Testis (tissue), 3 donors: Measurements from ENCODE around the gene SLC27A3. TPM values are rescaled to one million over a fixed set of nuclear protein-coding genes. Genes with fewer than 3 reads are reported as not detected.

ENCODE experiments used
- DNase-seq: peaks from one replicate; pipeline ENCODE4 v3.0.0-alpha.2; 2019
- H3K27ac ChIP-seq, 2 donors: fragments of 200-600 bp; sonication (generic); one replicate each; pipeline ENCODE4 v1.5.1; 2019
- H3K27me3 ChIP-seq: fragments of 200-600 bp; sonication (generic); one replicate; pipeline ENCODE4 v1.5.1; 2019
- H3K36me3 ChIP-seq: fragments of 200-600 bp; sonication (generic); one replicate; pipeline ENCODE4 v1.5.1; 2017; ENCODE audit warnings: low read depth; ENCODE audit errors: missing control alignments
- H3K4me1 ChIP-seq: fragments of 200-600 bp; sonication (generic); one replicate; pipeline ENCODE4 v1.5.1; 2019
- H3K4me3 ChIP-seq, 2 donors: fragments of 200-600 bp; sonication (generic); one replicate each; pipeline ENCODE4 v1.5.1; 2017 to 2019
- H3K9me3 ChIP-seq: fragments of 200-600 bp; sonication (generic); one replicate; pipeline ENCODE4 v1.5.1; 2017
- POLR2A ChIP-seq: fragments of 450-650 bp; IDR thresholded peaks from one replicate; pipeline ENCODE4 v1.6.1; 2017; ENCODE audit warnings: antibody characterized with exemption, mild to moderate bottlenecking, moderate library complexity
- WGBS, 2 donors: methylation state at CpG; one replicate each; pipeline ENCODE4 v1.1.5; 2018; 5-methylcytosine and 5-hydroxymethylcytosine counted together
- intact Hi-C: fragments of 100-400 bp; cut with DNase I; formaldehyde crosslinking; loops from one replicate; pipeline ENCODE4 v1.15.1; 2023; ENCODE audit warnings: low total_unique reads
- polyA plus RNA-seq: library from polyadenylated mRNA; stranded (reverse); fragments of 350-450 nt; fragmentation: Illumina TruSeq; extraction: RNeasy Lipid Tissue Mini Kit (QIAGEN cat#74804); gene quantifications from one replicate; pipeline ENCODE4 v1.2.3, GENCODE V29; 2014; ENCODE audit warnings: low read depth, low replicate concordance; ENCODE audit not compliant: insufficient read depth
- total RNA-seq, 2 donors: library from RNA; depleted of rRNA; stranded (reverse); fragments of >200 nt; gene quantifications; one replicate each; pipeline ENCODE4 v1.2.3, GENCODE V29; 2016
- TF ChIP-seq, protein P1 (sequence below), 3 experiments: fragments of 450-650 bp in 2 of 3; fragments of 200-600 bp in 1 of 3; sonication (generic) in 1 of 3; IDR thresholded peaks; one replicate each; pipeline ENCODE4 v1.5.1; 2016 to 2019; ENCODE audit warnings: antibody characterized with exemption in 3 of 3, mild to moderate bottlenecking in 2 of 3, moderate library complexity in 1 of 3

Gene SLC27A3
- total and polyA plus RNA-seq, 3 donors from 2014 or later: 38.5 to 83.3 (median 54.9) TPM

DNA sequence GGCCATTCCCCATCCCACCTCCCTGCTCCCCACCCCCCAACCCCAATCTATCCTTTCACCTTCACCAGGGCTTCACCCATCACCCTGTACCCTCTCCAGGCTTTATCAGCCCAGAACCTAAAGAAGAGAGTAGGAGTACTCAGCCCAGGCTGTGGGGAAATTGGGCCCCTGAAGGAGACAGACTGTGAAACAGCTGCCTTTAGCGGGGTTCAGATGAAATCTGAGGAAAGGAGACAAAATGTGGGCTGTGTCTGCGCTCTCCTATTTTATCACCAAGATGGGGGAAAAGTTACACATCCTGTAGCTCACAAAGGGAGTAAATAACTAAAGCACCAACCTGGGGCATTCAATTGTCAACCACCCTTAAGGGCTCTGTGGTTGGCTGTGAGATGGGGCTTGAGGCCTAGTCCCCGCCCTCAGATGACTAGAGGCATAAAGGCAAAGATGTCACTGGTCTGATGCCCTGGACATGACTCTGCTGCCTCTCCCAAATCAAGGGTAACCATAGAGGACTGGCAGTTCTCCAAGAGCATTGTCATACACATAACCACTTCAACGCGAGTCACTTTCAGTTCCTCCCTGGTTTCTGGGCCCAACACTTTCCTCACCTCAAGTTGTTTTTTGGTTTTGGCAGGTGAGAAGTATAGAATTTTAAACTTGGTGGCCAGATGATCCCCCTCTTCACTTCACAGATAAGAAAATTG is 30.0 kb downstream of the SLC27A3 start:
- peak; percentile 48 for DNase-seq

GRCh38 chr1:153805886-153806719 is 30.9 kb downstream of the SLC27A3 start:
- Histone ChIP-seq H3K4me3 (no peak overlapping the region), H3K27ac (no peak overlapping the region), H3K36me3 (no peaks in the 10 kb centered on the region), H3K27me3 (no peaks in the 10 kb centered on the region), H3K9me3 (no peaks in the 10 kb centered on the region), H3K4me1 (no peaks in the 10 kb centered on the region)
- WGBS, 2 donors: 82 to 87% methylated on average over 11 of the region's 11 CpGs
- peak; percentile 8 for DNase-seq
- TF ChIP-seq POLR2A: no peak
- TF ChIP-seq, protein P1, sequence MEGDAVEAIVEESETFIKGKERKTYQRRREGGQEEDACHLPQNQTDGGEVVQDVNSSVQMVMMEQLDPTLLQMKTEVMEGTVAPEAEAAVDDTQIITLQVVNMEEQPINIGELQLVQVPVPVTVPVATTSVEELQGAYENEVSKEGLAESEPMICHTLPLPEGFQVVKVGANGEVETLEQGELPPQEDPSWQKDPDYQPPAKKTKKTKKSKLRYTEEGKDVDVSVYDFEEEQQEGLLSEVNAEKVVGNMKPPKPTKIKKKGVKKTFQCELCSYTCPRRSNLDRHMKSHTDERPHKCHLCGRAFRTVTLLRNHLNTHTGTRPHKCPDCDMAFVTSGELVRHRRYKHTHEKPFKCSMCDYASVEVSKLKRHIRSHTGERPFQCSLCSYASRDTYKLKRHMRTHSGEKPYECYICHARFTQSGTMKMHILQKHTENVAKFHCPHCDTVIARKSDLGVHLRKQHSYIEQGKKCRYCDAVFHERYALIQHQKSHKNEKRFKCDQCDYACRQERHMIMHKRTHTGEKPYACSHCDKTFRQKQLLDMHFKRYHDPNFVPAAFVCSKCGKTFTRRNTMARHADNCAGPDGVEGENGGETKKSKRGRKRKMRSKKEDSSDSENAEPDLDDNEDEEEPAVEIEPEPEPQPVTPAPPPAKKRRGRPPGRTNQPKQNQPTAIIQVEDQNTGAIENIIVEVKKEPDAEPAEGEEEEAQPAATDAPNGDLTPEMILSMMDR (IDR thresholded peaks at IDR 0.05): no peak
- intact Hi-C loops: no loop called here

More for the DNA sequence above, 30.0 kb downstream of the SLC27A3 start:
- WGBS, 2 donors: 66 to 67% methylated on average over 5 of the region's 5 CpGs
- Histone ChIP-seq H3K4me3 (no peak overlapping the region), H3K27ac (no peak overlapping the region), H3K36me3 (no peaks in the 10 kb centered on the region), H3K9me3 (no peaks in the 10 kb centered on the region), H3K27me3 (no peaks in the 10 kb centered on the region), H3K4me1 (no peaks in the 10 kb centered on the region)
- intact Hi-C loops: no loop called here
- TF ChIP-seq, protein P1 (IDR thresholded peaks at IDR 0.05): no peak
- no peak for TF ChIP-seq POLR2A

GRCh38 chr1:153816283-153816889 is 41.2 kb downstream of the SLC27A3 start:
- intact Hi-C loops: no loop called here
- H3K4me3 ChIP-seq: no peak overlapping the region
- no peak for DNase-seq
- no peaks in the 10 kb centered on the region for H3K36me3 ChIP-seq
- no peaks in the 10 kb centered on the region for H3K27me3 ChIP-seq
- no peaks in the 10 kb centered on the region for H3K4me1 ChIP-seq
- no peak overlapping the region for H3K27ac ChIP-seq
- no peak for TF ChIP-seq POLR2A
- TF ChIP-seq, protein P1 (IDR thresholded peaks at IDR 0.05): no peak
- H3K9me3 ChIP-seq: no peaks in the 10 kb centered on the region
- WGBS, 2 donors: 78 to 88% methylated on average over 13 of the region's 13 CpGs

- Histone ChIP-seq H3K4me3 (no peak overlapping the region), H3K27ac (no peak overlapping the region), H3K36me3 (no peaks in the 10 kb centered on the region), H3K4me1 (no peaks in the 10 kb centered on the region), H3K27me3 (no peaks in the 10 kb centered on the region), H3K9me3 (no peaks in the 10 kb centered on the region)
- DNase-seq: peak; percentile 74
- intact Hi-C loops: no loop called here
- 56 to 58% methylated on average over 2 of the region's 2 CpGs for WGBS, 2 donors
- TF ChIP-seq, protein P1 (IDR thresholded peaks at IDR 0.05): no peak
- TF ChIP-seq POLR2A: no peak
Measured at GRCh38 chr1:153818876-153819275, 43.7 kb downstream of the SLC27A3 start.
